CD4-positive, CD25-positive, alpha-beta regulatory T cell (primary cell): ENCODE measurements around the gene FKBP5. TPM values are rescaled to one million over a fixed set of nuclear protein-coding genes. Genes with fewer than 3 reads are reported as not detected.
"Not testable (repeated sequence)": the region's sequence is repeated elsewhere in the genome, so short reads cannot be mapped to it uniquely, and the experiment has no call there.

Source experiments
- ATAC-seq, 2 donors: fragments of 150-1000 bp; cut with Tn5 transposase; one replicate each; pipeline ENCODE4 v1.10.0; 2021; ENCODE audit warnings: low read depth in 2 of 2, moderate number of reproducible peaks in 2 of 2, moderate library complexity in 1 of 2
- DNase-seq, 3 donors: peaks; one replicate each; pipeline versions ENCODE4 v3.0.0 to v3.0.0-alpha.2; 2012 to 2022; ENCODE audit warnings: mixed read lengths in 1 of 3
- H3K27ac ChIP-seq: one replicate; pipeline ENCODE4 v1.7.0; 2013; ENCODE audit warnings: mild to moderate bottlenecking, low read length; ENCODE audit not compliant: insufficient read depth, poor library complexity, severe bottlenecking
- H3K27me3 ChIP-seq: one replicate; pipeline ENCODE4 v1.7.0; 2013; ENCODE audit warnings: low read length; ENCODE audit not compliant: control insufficient read depth, insufficient read depth
- H3K36me3 ChIP-seq: one replicate; pipeline ENCODE4 v1.7.0; 2013; ENCODE audit warnings: mild to moderate bottlenecking, low read length, moderate library complexity; ENCODE audit not compliant: control insufficient read depth, insufficient read depth
- H3K4me1 ChIP-seq: 2 replicates; pipeline ENCODE4 v1.7.0; 2013; ENCODE audit warnings: mild to moderate bottlenecking, low read length; ENCODE audit not compliant: insufficient read depth, control insufficient read depth, poor library complexity, severe bottlenecking
- H3K4me3 ChIP-seq: one replicate; pipeline ENCODE4 v1.7.0; 2013; ENCODE audit warnings: low read depth, mild to moderate bottlenecking, low read length, moderate library complexity
- H3K9me3 ChIP-seq, 2 experiments: 1 replicate in 1 of 2; 2 replicates in 1 of 2; pipeline ENCODE4 v1.7.0; 2013; ENCODE audit warnings: low read length in 2 of 2, mild to moderate bottlenecking in 1 of 2, moderate library complexity in 1 of 2; ENCODE audit not compliant: control insufficient read depth in 2 of 2
- H3K27ac Mint-ChIP-seq, 3 donors: one replicate each; pipeline ENCODE4 v1.8.0; 2020 to 2022; ENCODE audit warnings: mild to moderate bottlenecking in 3 of 3, mixed read lengths in 3 of 3, moderate library complexity in 2 of 3
- H3K27me3 Mint-ChIP-seq: one replicate; pipeline ENCODE4 v1.8.0; 2022; ENCODE audit warnings: mild to moderate bottlenecking, mixed read lengths
- H3K36me3 Mint-ChIP-seq: one replicate; pipeline ENCODE4 v1.8.0; 2020; ENCODE audit warnings: mixed read lengths
- H3K4me1 Mint-ChIP-seq, 4 donors: one replicate each; pipeline ENCODE4 v1.8.0; 2020 to 2022; ENCODE audit warnings: mixed read lengths in 4 of 4, mild to moderate bottlenecking in 1 of 4
- H3K4me3 Mint-ChIP-seq, 4 donors: one replicate each; pipeline ENCODE4 v1.8.0; 2020 to 2022; ENCODE audit warnings: mild to moderate bottlenecking in 4 of 4, mixed read lengths in 4 of 4, moderate library complexity in 3 of 4
- H3K9me3 Mint-ChIP-seq, 7 donors: one replicate each; pipeline ENCODE4 v1.8.0; 2020 to 2022; ENCODE audit warnings: mixed read lengths in 7 of 7, mild to moderate bottlenecking in 3 of 7, moderate library complexity in 2 of 7
- polyA plus RNA-seq, 4 donors: library from polyadenylated mRNA; unstranded; fragments of 300-500 nt; fragmentation: Illumina TruSeq; gene quantifications; one replicate each; pipeline ENCODE4 v1.2.3, GENCODE V29; 2021
- total RNA-seq: library from RNA; stranded (reverse); gene quantifications from one replicate; pipeline ENCODE4 v1.2.3, GENCODE V29; 2022

Gene FKBP5
- total RNA-seq = 55.0 TPM
- polyA plus RNA-seq = 100 to 1,000 TPM in 2 of 4 donors, 10 to 100 TPM in 2; 27.5 to 157 (median 106) TPM

DNA sequence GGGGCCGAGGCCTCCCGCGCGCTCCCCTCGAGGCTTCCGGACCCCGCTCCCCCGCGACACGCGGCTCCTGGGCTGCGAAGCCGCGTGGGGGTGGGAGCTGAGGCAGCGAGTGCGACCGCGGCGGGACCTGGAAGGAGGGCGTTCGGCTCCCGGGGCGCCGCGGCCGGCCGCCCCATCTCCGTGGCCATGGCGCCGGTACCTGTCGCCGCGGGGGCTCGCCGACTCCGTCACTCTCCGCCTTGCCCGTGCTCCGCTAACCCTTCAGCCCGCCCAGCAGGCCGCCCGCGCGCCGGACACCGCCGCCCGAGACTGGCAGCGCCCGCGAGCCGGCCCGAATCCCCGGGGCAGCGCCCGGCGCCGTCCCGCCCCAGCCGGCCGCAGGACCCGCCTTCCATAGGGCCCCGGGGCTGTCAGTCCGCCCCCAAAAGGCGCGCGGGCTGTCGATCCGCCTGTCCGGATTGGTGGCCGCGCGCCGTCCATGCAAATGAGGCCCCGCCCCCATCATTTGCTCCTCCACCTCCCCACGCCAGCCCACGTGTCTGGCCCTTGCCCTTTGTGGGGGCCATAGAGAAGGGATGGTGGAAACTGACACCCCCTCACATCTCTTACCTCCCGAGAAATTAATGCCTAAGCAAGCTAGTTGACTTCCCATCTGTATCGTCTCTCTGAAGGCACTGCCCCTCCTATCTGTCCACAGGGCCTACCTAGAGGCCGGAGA, at the start of gene FKBP5:
Gene FKBP5, minus strand, starts transcription at position 311 of the 718 bp plus-strand sequence. CDS start 46,091 bp downstream, outside the sequence.
- Mint-ChIP-seq H3K4me3 (peak within 1 kb of the TSS; percentile 93 to 100 (median 96)), H3K36me3 (no peaks in the 10 kb centered on the region), H3K27ac (peak within 1 kb of the TSS; percentile 79 to 94 (median 91)), H3K4me1 (peaks cover 5 to 20% (median 11%) of the 10 kb centered on the region in 4 donors), H3K27me3 (peaks cover 5% of the 10 kb centered on the region), H3K9me3 (no peaks in the 10 kb centered on the region)
- H3K27ac ChIP-seq = peak within 1 kb of the TSS; percentile 74
- DNase-seq (peak; percentile 80 to 92 (median 81)), ATAC-seq (peak; percentile 87 to 92)
- H3K4me3 ChIP-seq = peak within 1 kb of the TSS; percentile 97
- H3K36me3 ChIP-seq = no peaks in the 10 kb centered on the region
- no peaks in the 10 kb centered on the region for H3K9me3 ChIP-seq
- peaks cover 19% of the 10 kb centered on the region for H3K4me1 ChIP-seq
- no peaks in the 10 kb centered on the region for H3K27me3 ChIP-seq

- Mint-ChIP-seq H3K27me3 (no peaks in the 10 kb centered on the region), H3K9me3 (no peaks in the 10 kb centered on the region), H3K4me1 (peaks cover 4 to 51% (median 25%) of the 10 kb centered on the region in 4 donors), H3K4me3 (peak overlapping the region in 3 of 4 donors; percentile 56 to 86 (median 63)), H3K27ac (peak overlapping the region; percentile 54 to 86 (median 84)), H3K36me3 (no peaks in the 10 kb centered on the region)
- Histone ChIP-seq H3K4me3 (no peak overlapping the region), H3K4me1 (peaks cover 31% of the 10 kb centered on the region), H3K27me3 (no peaks in the 10 kb centered on the region), H3K9me3 (no peaks in the 10 kb centered on the region), H3K27ac (no peak overlapping the region), H3K36me3 (no peaks in the 10 kb centered on the region)
- ATAC-seq (peak; percentile 64 to 73), DNase-seq (peak in 2 of 3 donors; percentile 78 to 83)
Observed at GRCh38 chr6:35737413-35738211, 48.9 kb upstream of the FKBP5 start.

GRCh38 chr6:35736982-35737412, 48.3 kb upstream of the FKBP5 start, which contains the start of gene ARMC12:
Gene ARMC12 (plus strand): TSS chr6:35737032. CDS start chr6:35737109, 77 bp downstream.
- H3K27me3 ChIP-seq = no peaks in the 10 kb centered on the region
- Mint-ChIP-seq H3K4me1 (peaks cover 4 to 57% (median 29%) of the 10 kb centered on the region in 4 donors), H3K4me3 (peak within 1 kb of the TSS; percentile 47 to 86 (median 67)), H3K36me3 (no peaks in the 10 kb centered on the region), H3K9me3 (no peaks in the 10 kb centered on the region), H3K27ac (peak within 1 kb of the TSS; percentile 74 to 86 (median 84)), H3K27me3 (peaks cover 5% of the 10 kb centered on the region)
- peaks cover 37% of the 10 kb centered on the region for H3K4me1 ChIP-seq
- no peak for ATAC-seq
- no peak within 1 kb of the TSS for H3K4me3 ChIP-seq
- no peaks in the 10 kb centered on the region for H3K36me3 ChIP-seq
- no peak for DNase-seq
- no peak within 1 kb of the TSS for H3K27ac ChIP-seq
- no peaks in the 10 kb centered on the region for H3K9me3 ChIP-seq

DNA sequence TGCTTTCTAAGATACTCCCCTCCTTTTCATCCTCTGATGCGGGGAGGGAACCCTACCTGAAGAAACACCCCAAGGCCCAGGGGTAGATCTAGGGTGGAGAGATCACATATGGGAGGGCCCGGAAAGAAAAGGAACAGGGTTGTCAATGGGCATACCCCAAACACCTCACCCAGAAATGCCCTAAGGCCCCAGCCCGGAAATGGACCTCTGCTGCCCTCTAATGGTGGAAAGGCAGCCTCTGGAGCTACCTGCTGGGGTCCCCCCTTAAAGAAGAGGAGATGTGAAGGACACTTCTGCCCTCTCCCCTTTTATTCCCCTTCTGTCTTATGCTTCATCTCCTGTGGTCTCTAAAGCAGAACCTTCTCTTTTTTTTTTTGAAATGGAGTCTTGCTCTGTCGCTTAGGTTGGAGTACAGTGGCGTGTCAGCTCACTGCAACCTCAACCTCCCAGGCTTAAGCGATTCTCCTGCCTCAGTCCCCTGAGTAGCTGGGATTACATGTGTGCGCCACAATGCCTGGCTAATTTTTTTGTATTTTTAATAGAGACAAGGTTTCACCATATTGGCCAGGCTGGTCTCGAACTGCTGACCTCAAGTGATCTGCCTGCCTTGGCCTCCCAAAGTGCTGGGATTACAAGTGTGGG, 47.7 kb upstream of the FKBP5 start:
- Mint-ChIP-seq H3K36me3 (no peaks in the 10 kb centered on the region), H3K27me3 (peaks cover 5% of the 10 kb centered on the region), H3K9me3 (no peaks in the 10 kb centered on the region), H3K4me1 (peaks cover 4 to 62% (median 29%) of the 10 kb centered on the region in 4 donors), H3K4me3 (peak overlapping the region; percentile 28 to 71 (median 50)), H3K27ac (peak overlapping the region; percentile 74 to 83 (median 76))
- no peaks in the 10 kb centered on the region for H3K36me3 ChIP-seq
- H3K27me3 ChIP-seq = no peaks in the 10 kb centered on the region
- H3K4me3 ChIP-seq = no peak overlapping the region
- ATAC-seq = peak; percentile 32 to 38
- peaks cover 38% of the 10 kb centered on the region for H3K4me1 ChIP-seq
- peak; percentile 74 to 85 (median 83) for DNase-seq
- no peaks in the 10 kb centered on the region for H3K9me3 ChIP-seq
- no peak overlapping the region for H3K27ac ChIP-seq

GRCh38 chr6:35735452-35735851, 46.7 kb upstream of the FKBP5 start:
- no peaks in the 10 kb centered on the region for H3K9me3 Mint-ChIP-seq
- Histone ChIP-seq H3K27me3 (no peaks in the 10 kb centered on the region), H3K27ac (no peak overlapping the region), H3K36me3 (no peaks in the 10 kb centered on the region), H3K4me1 (peaks cover 45% of the 10 kb centered on the region), H3K9me3 (no peaks in the 10 kb centered on the region), H3K4me3 (no peak overlapping the region)
- H3K36me3 Mint-ChIP-seq = no peaks in the 10 kb centered on the region
- H3K27ac Mint-ChIP-seq = peak overlapping the region in 1 of 3 donors; percentile 76
- H3K4me1 Mint-ChIP-seq = peaks cover 4 to 69% (median 36%) of the 10 kb centered on the region in 4 donors
- DNase-seq (no peak), ATAC-seq (no peak)
- peaks cover 5% of the 10 kb centered on the region for H3K27me3 Mint-ChIP-seq
- no peak overlapping the region for H3K4me3 Mint-ChIP-seq

DNA sequence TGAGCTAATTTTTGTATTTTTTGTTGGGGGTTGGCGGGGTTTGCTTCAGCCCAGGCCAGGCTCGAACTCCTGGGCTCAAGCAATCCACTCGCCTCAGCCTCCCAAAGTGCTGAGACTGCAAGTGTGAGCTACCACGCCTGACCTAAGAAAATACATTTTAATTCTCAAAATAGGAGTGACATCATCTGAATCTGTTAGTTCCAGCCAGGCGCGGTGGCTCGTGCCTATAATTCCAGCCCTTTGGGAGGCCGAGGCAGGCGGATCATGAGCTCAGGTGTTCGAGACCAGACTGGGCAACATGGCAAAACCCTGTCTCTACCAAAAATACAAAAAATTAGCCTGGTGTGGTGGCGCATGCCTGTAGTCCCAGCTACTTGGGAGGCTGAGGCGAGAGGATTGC, 45.6 kb upstream of the FKBP5 start:
- ATAC-seq, H3K27me3 ChIP-seq, H3K36me3 ChIP-seq, H3K27me3 Mint-ChIP-seq, H3K27ac ChIP-seq, H3K9me3 Mint-ChIP-seq, H3K9me3 ChIP-seq, DNase-seq, H3K27ac Mint-ChIP-seq, H3K36me3 Mint-ChIP-seq, H3K4me3 ChIP-seq: not testable (repeated sequence)
- Mint-ChIP-seq H3K4me1 (peaks cover 4 to 81% (median 46%) of the 10 kb centered on the region in 4 donors), H3K4me3 (peak overlapping the region in 1 of 4 donors; percentile 37)
- peaks cover 57% of the 10 kb centered on the region for H3K4me1 ChIP-seq

DNA sequence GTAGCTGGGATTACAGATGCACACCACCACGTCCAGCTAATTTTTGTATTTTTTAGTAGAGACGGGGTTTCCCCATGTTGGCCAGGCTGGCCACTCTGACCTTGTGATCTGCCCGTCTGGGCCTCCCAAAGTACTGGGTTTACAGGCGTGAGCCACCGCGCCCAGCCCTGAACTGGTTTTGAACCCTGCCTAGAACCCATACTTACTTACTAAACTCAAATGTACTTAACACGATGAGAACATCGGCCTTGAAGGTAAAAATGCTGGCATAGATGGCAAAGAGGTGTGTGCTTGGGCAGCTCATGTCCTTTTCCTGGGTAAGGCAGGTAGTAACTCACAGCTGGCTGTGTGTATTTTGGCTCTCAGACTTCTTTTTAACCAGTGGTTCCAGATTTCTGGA, 44.9 kb upstream of the FKBP5 start:
- no peak overlapping the region for H3K4me3 ChIP-seq
- no peaks in the 10 kb centered on the region for H3K36me3 ChIP-seq
- peaks cover 64% of the 10 kb centered on the region for H3K4me1 ChIP-seq
- H3K4me3 Mint-ChIP-seq = peak overlapping the region in 2 of 4 donors; percentile 35 to 85
- H3K9me3 ChIP-seq = no peaks in the 10 kb centered on the region
- H3K36me3 Mint-ChIP-seq = no peaks in the 10 kb centered on the region
- peaks cover 5% of the 10 kb centered on the region for H3K27me3 Mint-ChIP-seq
- H3K27ac Mint-ChIP-seq = peak overlapping the region; percentile 48 to 95 (median 78)
- no peaks in the 10 kb centered on the region for H3K9me3 Mint-ChIP-seq
- DNase-seq (no peak), ATAC-seq (no peak)
- no peaks in the 10 kb centered on the region for H3K27me3 ChIP-seq
- no peak overlapping the region for H3K27ac ChIP-seq
- peaks cover 4 to 88% (median 52%) of the 10 kb centered on the region in 4 donors for H3K4me1 Mint-ChIP-seq
